NT2/D1 (cell line): ENCODE data around the gene GJC2.

Experiments used
- DNase-seq: peaks from one replicate; pipeline ENCODE4 v3.0.0-alpha.2; 2011; ENCODE audit warnings: low read depth, low spot score
- H3K27me3 ChIP-seq: 2 replicates; pipeline ENCODE4 v1.6.0; 2011; ENCODE audit warnings: mild to moderate bottlenecking; ENCODE audit not compliant: insufficient read length, insufficient read depth
- H3K36me3 ChIP-seq: 2 replicates; pipeline ENCODE4 v1.6.1; 2011; ENCODE audit warnings: mild to moderate bottlenecking, low read length, mixed read lengths; ENCODE audit not compliant: insufficient read depth, insufficient read length
- H3K4me1 ChIP-seq: 2 replicates; pipeline ENCODE4 v1.5.1; 2011; ENCODE audit not compliant: insufficient read depth, insufficient read length
- H3K4me3 ChIP-seq: 2 replicates; pipeline ENCODE4 v1.5.1; 2011; ENCODE audit warnings: low read depth; ENCODE audit not compliant: insufficient read length
- H3K9ac ChIP-seq: 2 replicates; pipeline ENCODE4 v1.6.0; 2011; ENCODE audit warnings: low read depth; ENCODE audit not compliant: insufficient read length
- H3K9me3 ChIP-seq: 2 replicates; pipeline ENCODE4 v1.5.1; 2011; ENCODE audit warnings: mild to moderate bottlenecking, low read length; ENCODE audit not compliant: insufficient read depth
- SUZ12 ChIP-seq: IDR thresholded peaks from 2 replicates; pipeline ENCODE4 v1.6.1; 2011; ENCODE audit not compliant: insufficient read length, insufficient read depth; ENCODE audit errors: extremely low read depth
- YY1 ChIP-seq: IDR thresholded peaks from 2 replicates; pipeline ENCODE4 v1.6.1; 2011; ENCODE audit not compliant: insufficient read length, insufficient read depth
- ZNF274 ChIP-seq: IDR thresholded peaks from 2 replicates; pipeline ENCODE4 v1.6.1; 2011; ENCODE audit warnings: mild to moderate bottlenecking, low read depth, low read length

Gene GJC2

DNA sequence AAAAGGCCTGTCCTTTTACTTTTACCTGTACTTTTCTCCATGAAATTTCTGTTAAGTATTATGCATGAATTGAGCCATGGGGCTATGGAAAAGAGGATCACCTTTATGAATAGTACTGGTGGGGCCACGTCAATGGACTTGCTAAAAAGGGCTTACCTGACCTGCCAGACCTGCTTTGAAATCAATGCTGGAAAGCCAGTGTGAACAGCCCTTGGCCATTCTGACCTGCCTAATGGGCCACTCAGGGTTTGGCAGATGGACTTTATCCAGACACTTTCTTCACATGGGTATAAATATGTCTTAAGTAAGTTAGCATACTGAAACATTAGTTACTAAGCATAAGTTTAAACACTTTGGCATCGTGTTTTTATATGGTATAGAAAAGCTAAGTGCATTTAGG, 18.0 kb upstream of the GJC2 start:
- no peaks in the 10 kb centered on the region for H3K36me3 ChIP-seq
- H3K27me3 ChIP-seq: peaks cover 33% of the 10 kb centered on the region
- H3K4me1 ChIP-seq: no peaks in the 10 kb centered on the region
- H3K4me3 ChIP-seq: no peak overlapping the region
- H3K9ac ChIP-seq: peak overlapping the region; percentile 12
- no peaks in the 10 kb centered on the region for H3K9me3 ChIP-seq
- no peak for DNase-seq
- TF ChIP-seq SUZ12 (no peak), YY1 (no peak)

DNA sequence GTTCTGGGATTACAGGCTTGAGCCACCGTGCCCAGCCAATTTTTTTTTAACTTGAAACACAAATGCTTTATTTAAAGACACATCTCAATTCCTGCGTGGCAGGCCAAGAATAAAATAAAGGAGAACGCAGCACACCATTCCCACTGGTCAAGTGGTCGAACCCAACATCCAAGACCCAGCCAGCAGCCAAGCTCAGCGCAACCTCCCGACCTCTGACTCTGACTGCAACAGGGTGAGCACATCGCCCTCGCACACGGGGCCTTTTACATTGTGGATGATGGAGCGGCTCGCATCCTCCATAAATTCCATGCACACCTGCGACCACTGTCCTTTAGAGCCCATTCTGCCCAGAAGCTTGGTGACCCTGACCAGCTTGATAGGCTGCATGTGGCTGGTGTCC, 15.1 kb upstream of the GJC2 start:
- Histone ChIP-seq H3K9ac (no peak overlapping the region), H3K36me3 (no peaks in the 10 kb centered on the region), H3K4me1 (no peaks in the 10 kb centered on the region), H3K9me3 (no peaks in the 10 kb centered on the region), H3K4me3 (no peak overlapping the region), H3K27me3 (peaks cover 38% of the 10 kb centered on the region)
- no peak for TF ChIP-seq SUZ12
- no peak for TF ChIP-seq YY1
- no peak for TF ChIP-seq ZNF274
- DNase-seq: no peak

DNA sequence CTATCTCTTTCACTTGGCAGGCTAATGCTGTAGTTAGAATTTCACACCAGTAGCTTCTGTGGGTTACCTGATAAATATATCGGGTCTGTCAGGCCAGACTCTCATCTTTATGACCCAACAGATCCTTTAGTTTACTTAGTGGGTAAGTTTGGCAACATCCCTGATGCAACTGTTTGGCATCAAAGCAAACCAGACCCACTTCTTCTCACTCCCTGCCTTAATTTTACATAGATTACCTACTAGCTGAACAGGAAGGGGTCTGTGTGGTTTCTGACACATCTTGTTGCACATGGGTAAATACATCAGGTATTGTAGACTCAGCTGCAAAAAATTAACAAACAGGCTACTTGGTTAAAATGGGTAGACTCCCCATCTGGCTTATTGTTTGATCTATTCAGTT, 12.8 kb upstream of the GJC2 start:
- no peak for TF ChIP-seq YY1
- no peak for TF ChIP-seq SUZ12
- Histone ChIP-seq H3K27me3 (peaks cover 45% of the 10 kb centered on the region), H3K36me3 (peaks cover 8% of the 10 kb centered on the region), H3K4me3 (no peak overlapping the region), H3K9me3 (no peaks in the 10 kb centered on the region), H3K9ac (no peak overlapping the region), H3K4me1 (no peaks in the 10 kb centered on the region)
- no peak for DNase-seq

DNA sequence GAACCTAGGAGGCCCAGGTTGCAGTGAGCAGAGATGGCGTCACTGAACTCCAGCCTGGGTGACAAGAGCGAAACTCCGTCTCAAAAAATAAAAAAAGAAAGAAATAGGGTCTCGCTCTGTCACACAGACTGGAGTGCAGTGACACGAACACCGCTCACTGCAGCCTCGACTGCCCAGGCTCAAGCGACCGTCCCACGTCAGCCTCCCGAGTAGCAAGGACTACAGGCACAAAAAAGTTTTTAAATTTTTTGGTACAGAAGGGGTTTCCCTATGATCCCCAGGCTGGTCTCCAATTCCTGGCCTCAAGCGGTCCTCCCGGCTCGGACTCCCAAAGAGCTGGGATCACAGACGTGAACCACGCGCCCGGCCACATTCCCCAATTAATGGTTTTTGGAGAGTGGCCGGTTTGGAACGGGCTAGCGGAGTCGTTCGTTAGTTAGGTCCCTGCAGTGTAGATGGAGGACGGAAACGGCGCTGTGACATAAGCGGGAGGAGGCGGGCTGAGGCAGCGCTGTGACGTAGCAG, 10.3 kb upstream of the GJC2 start:
- Histone ChIP-seq H3K4me1 (peaks cover 8% of the 10 kb centered on the region), H3K27me3 (peaks cover 45% of the 10 kb centered on the region)

DNA sequence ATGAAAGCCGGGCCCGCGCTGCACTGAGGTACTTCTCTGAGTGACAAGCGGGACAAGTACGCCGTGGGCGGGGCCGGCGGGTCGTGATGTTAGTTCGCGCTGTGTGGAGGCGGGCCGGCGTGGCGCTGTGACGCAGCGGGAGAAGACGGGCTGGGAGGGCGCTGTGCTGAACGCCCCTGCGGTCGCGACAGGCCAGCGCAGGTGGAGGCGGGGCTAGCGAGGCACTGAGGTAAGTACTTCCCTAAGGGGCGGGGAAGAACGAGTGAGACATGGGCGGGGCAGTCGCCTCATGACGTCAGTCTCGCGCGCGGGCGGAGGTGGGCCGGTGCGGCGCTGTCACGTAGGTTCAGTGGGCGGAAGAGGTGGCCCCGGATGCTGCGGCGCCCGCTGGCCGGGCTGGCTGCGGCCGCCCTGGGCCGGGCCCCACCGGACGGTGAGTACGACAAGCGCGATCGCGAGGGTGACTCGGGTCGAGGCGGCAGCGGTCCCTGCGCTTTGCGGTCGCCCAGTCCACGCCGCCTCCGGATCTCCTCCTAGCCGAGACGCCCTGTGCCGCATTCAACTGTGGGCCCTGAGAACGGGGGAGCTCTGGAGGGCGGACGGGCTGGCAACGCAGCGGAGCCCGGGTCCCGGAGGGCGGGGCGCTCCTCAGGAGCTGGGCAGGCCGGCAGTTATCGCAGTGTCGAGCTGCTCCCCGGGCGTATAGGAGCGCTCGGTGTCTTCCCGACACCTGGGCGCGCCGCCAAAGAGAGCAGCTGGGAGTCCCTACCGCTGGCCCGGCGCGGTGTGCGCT, 9.6 kb upstream of the GJC2 start, which contains the start of gene GUK1:
Gene GUK1 (plus strand): TSS at position 349 of the 793 bp plus-strand sequence. CDS start 24 bp downstream, at position 373.
- no peak for TF ChIP-seq ZNF274
- peak; percentile 22 for TF ChIP-seq YY1
- TF ChIP-seq SUZ12: no peak
- H3K4me1 ChIP-seq: peaks cover 8% of the 10 kb centered on the region
- peak; percentile 100 for DNase-seq
- peak within 1 kb of the TSS; percentile 96 for H3K4me3 ChIP-seq
- H3K27me3 ChIP-seq: peaks cover 39% of the 10 kb centered on the region
- peaks cover 27% of the 10 kb centered on the region for H3K36me3 ChIP-seq
- no peaks in the 10 kb centered on the region for H3K9me3 ChIP-seq
- peak within 1 kb of the TSS; percentile 96 for H3K9ac ChIP-seq

More for the DNA sequence above, 10.3 kb upstream of the GJC2 start:
- Histone ChIP-seq H3K9ac (peak overlapping the region; percentile 83), H3K9me3 (no peaks in the 10 kb centered on the region), H3K4me3 (peak overlapping the region; percentile 96), H3K36me3 (peaks cover 21% of the 10 kb centered on the region)
- TF ChIP-seq YY1 (no peak), SUZ12 (no peak), ZNF274 (no peak)
- DNase-seq: no peak

DNA sequence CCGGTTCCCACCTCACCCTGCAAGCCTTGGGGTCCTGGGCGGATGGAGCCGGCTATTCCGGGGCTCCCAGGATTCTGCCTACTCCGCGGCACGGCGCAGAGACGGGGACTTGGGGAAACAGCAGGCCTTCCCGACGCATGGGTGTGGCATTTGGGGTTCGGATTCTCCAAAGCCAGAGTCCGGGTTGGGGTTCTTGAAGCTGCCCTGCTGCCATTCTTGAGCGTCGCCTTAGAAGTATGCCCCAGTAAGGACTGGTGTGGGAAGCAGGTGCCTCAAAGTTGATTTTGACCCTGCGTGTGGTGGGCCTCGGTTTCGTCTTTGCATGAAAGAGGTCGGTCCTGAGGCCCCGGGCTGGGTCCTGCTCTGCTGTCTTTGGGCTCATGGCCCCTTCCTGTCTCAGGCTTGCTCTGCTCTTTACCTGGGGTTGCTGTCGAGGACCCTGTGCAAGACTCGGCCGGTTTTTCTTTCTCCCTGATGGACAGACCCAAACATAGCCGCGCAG, 9.0 kb upstream of the GJC2 start:
- DNase-seq: no peak
- Histone ChIP-seq H3K9ac (peak overlapping the region; percentile 96), H3K36me3 (peaks cover 34% of the 10 kb centered on the region), H3K9me3 (no peaks in the 10 kb centered on the region), H3K4me1 (peaks cover 8% of the 10 kb centered on the region), H3K27me3 (peaks cover 32% of the 10 kb centered on the region), H3K4me3 (peak overlapping the region; percentile 96)
- TF ChIP-seq YY1 (no peak), ZNF274 (no peak), SUZ12 (no peak)

DNA sequence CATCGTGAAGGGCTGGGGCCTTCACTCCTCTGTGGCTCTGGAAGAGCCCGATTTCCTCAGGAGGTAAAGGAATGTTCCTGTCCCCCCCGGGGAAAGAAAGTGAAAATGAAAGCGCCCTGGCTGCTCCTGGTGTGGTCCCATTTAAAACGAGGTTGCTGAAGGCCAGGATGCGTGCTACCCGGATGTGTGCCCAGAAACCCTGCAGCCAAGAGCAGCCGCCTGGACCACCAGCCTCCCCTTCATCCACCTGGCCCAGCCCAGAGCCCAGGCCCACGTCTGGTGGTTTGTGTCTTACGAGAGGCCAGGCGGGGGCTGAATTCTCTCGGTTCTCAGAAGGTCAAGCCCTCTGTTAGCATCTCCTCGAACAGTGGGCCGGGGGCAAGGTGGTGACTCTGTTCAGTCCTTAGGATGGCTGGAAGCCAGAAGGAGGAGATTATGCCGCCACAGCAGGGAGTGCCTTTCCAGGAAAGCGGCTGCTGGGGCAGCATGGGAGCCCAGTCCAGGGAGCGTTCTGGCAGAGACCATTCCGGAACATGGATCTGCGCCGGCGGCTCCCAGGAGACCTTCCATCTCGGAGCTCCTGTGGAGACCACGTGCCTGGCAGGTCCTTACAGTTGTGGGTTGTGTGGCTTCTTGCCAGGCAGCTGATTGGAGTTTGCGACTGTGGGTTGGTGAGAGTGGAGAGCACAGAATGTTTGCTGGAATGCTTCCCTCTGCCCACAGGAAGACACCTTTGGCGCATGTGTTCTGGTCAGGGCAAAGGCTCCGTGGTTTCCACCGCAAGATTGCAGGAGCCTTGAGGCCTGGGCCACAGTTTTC, 8.3 kb upstream of the GJC2 start:
- Histone ChIP-seq H3K4me3 (peak overlapping the region; percentile 96), H3K36me3 (peaks cover 41% of the 10 kb centered on the region), H3K9ac (peak overlapping the region; percentile 96), H3K27me3 (peaks cover 26% of the 10 kb centered on the region), H3K9me3 (no peaks in the 10 kb centered on the region), H3K4me1 (peaks cover 8% of the 10 kb centered on the region)
- DNase-seq: no peak
- TF ChIP-seq YY1 (no peak), ZNF274 (no peak), SUZ12 (no peak)
